Medulla oblongata (tissue), 1 donor: Measurements from ENCODE around the gene TFAP2E.

Experiments used
- DNase-seq: peaks from one replicate; pipeline ENCODE4 v3.0.0-alpha.2; 2015; ENCODE audit errors: extremely low spot score

TFAP2E gene

DNA sequence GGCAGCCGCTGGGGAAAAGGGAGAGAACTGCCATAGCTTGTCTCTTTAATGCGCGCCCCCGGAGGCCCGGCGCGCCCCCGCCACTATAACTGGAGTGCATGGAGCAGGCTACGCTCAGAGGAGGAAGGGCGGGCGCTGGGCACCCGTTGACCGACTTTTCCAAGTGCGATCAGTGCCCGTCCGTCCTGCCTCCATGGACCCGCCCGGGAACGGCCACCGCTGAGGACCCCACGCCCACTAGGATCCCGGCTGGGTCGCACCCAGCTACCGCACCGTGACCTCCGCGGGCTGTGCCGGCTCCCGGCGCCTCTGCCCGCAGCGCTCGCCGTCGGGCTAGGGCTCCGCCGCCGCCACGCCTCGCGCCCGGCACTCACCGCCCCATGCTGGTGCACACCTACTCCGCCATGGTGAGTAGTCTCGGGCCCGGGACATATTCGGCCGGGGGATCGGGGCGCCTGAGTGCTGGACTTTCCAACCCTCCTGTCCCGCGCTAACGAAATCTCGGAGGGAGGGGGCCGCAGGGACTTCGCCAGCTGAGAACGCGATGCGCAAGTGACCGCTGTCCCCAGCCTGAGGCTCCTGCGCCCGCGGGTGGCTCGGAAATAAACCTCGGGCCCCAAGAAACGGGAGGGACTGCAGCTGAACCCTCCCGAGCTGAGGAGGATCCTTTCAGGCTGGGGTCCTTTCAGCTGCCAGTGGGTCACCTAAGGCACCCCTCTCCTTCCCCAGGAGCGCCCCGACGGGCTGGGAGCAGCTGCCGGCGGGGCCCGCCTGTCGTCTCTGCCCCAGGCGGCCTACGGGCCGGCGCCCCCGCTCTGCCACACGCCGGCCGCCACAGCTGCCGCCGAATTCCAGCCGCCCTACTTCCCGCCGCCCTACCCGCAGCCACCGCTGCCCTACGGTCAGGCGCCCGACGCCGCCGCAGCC, at the start of gene TFAP2E:
TSS of gene TFAP2E (plus strand) at position 117 of the 927 bp plus-strand sequence. CDS start at position 381, 264 bp downstream.
- peak; percentile 54 for DNase-seq

GRCh38 chr1:35524106-35524505, 49.0 kb upstream of the TFAP2E start:
- no peak for DNase-seq

- no peak for DNase-seq
Measured at GRCh38 chr1:35530168-35530567, 42.9 kb upstream of the TFAP2E start.

DNA sequence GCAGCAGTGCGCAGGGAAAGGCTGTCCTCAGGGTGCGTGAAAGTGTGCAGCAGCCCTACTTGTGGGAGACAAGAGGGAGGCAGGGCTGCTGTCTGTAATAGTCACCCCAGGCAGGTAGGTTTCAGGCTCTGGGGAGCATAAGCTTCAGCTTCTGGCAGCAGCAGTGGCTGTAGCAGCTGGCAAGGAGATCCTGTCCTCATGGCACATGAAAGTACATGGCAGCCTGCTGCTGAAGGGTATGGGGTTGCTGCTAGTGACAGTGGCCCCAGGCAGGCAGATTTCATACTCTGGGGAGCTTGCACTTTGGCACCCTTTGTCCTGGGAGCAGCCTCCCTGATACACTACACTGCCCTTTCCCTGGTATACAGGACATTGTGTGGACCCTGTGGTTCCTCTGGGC, 42.2 kb upstream of the TFAP2E start:
- DNase-seq = no peak

DNA sequence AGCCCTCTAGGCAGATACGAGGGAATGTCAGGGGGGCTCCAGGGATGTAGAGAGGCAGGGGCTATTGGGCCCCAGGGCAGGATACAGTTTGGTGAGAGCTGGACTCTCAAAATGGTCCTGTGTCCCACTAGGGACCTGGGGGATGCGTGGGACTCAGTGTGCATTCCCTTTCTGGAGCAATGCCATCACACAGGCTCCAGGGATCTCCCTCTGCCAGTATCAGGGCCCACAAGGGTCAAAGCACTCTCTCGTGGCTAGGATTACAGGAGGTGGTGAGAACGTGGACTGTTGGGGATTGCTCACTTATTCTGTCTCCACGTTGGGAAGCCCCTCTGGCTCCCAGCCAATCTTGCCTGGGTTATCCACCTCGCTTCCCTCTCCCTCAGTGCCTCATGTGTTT, 41.7 kb upstream of the TFAP2E start:
- DNase-seq = no peak

DNA sequence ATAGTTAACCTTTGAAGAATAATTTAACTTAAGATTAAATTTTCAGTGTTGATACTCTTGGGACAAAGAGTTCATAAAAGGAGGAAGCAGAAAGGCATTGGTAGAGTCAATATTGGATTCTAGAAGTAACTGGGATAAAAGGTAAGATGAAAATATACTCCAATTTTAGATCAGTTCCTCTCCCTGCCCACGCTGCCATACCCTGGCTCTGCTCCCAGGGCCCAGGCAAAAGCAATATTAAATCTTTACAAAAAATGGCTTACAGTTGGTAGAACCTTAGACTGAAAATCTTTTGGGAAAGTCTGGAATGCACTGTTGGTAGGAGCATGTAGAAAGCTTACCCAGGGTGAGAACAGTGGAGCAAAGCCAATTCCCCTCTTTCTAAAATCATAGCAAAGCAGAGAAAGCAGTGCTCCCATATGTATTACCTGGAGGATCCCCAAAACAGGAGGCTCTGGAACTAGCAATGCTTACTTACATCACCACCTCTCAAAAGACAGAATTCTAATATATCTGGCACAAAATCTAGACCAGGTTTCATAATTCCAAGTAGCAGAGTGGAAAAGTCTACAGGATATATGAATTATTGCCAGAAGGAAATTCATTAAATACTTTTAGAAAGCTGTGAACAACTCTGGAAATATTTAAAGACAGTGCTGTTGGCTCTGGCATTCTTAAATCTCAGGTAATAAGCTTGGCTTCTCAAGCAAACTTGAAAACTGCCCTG, 40.5 kb upstream of the TFAP2E start:
- DNase-seq = no peak

- no peak for DNase-seq
Measured at GRCh38 chr1:35533586-35533985, 39.5 kb upstream of the TFAP2E start.

DNA sequence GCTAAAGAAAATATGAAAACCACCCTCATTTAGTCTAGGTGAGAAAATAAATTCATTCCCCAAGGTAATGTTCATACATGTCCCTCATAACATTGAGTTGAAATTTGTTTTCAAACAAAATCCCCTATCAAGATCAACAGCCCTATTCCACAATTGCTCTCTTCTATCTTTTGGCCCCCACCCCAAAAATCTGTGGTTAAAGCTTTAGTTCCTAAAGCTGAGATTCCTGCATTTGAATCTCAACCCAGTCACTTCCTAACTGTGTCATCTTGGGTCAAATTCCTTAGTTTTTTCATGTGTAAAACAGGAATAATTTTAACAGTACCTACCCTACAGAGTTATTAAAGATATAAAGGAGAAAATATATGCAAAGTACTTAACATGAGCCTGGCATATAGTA, 37.9 kb upstream of the TFAP2E start:
- DNase-seq = no peak

DNA sequence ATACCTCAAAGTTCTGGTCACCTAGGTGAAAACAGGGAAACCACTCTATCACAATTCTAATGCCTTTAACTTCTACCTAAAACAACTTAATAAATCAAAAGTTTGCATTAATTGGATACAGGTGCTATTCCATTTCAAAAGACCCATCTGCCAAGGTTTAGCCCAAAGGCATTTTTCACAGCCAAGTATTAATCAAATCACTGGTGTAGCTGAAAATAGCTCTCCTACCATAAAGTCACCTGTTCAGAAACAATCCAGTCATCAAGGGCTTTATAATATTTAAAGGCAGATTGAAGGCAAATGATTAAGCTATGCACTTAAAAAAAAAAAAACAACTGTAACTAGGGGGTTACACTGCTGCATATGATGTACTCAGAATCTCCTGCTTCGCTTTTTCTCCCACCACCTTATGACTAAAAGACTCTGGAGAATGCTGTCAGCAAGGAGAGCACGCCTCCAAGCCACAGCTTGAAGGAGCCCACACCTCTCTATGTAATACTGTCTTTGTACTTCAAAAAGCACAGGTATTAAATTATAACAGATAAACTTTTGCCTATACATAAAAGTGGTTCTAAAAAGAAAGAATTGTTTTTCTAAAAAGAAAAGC, 36.5 kb upstream of the TFAP2E start:
- no peak for DNase-seq

DNA sequence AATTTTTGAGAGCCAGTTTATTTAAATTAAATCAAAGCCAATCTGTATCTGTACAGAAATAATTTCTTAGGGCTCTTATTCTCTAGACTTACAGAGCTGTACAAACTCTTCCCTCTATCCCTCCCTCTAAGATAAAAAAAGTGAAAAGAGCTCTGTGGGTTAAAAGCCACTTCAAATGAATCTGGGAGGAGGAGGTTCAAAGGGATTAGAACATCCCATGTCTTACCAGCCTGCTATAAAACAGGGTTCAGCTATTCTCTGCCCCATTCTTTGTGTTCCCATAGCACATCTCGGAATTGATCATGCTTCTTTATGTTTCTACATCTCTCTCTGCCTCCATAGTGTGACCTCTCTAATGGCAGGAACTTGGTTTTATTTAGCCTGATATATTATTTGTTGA, 35.3 kb upstream of the TFAP2E start:
- no peak for DNase-seq

DNA sequence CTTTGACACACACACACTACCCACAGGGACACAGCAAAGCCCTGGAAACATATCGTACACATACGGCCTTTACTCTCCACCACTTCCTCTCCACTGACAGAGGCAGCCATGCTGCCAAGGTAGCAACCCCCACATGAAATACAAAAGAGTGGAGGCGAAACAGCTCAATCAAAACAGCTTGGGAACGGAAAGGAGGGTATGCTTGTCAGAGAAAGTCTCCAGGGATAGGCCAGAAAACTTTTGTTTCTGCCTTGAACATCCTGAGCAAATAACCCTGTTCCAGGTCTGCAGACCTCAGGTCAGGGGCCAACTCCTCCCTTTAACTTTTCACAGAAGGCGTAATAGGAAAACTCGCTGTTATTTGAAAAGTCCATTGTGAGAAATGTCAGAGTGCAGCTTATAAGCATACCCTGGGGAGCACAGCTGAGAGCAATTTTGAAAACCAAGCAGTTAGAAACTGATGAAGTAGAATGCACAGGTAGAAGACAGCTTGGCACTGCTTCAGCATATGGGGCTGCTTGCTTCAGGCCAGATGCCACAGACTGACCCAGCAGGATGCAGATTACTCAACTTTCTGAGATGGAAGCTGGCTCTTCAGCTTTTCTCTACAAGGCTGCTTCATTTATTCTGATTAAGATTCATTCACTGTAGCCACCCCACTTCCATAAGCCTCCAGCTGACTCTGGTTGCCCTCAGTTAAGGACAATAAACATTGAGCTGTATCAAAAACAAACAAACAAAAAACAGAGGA, 33.9 kb upstream of the TFAP2E start:
- no peak for DNase-seq

DNA sequence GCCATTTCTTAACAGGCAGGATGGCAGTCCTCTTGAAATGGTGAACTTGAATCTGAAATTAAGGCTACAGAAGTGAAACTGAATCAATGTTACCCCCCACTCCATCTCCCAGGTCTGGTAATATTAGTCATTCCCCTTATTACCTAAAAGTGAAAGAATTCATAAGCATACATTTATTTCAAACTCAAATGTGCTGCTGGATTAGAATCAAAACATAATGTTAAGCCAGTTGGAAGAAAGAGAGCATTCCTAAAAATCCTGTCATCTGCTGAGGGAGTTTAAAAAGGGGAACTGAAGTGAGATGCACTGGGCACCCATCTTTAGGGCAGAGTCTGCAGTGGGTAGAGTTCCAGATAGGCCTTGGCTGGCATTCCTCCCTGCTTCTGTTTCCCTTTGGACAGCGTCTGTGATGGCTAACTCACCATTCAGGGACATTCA, 33.3 kb upstream of the TFAP2E start:
- DNase-seq = peak; percentile 66

- peak; percentile 89 for DNase-seq
Measured at GRCh38 chr1:35544976-35545375, 28.1 kb upstream of the TFAP2E start.

DNA sequence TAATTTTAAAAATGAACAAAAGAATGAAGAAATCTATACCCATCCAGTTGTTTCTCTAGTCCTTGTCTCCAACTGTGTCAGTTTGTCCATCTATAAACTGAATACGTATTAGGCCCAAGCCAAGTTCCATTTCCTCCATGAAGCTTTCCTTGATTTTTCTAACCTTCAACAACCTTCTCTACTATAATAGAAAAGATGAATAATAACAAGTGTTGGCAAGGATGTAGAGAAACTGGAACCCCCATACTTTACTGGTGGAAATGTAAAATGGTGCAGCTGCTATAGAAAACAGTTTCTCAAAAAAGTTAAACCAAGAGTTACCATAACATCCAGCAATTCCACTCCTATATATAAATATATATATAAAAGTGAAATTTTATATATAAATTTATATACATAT, 26.5 kb upstream of the TFAP2E start:
- no peak for DNase-seq

GRCh38 chr1:35553851-35554250, 19.3 kb upstream of the TFAP2E start:
- DNase-seq = no peak

GRCh38 chr1:35554266-35555211, 18.6 kb upstream of the TFAP2E start:
- DNase-seq = no peak

GRCh38 chr1:35555212-35555584, 17.9 kb upstream of the TFAP2E start:
- DNase-seq = no peak

DNA sequence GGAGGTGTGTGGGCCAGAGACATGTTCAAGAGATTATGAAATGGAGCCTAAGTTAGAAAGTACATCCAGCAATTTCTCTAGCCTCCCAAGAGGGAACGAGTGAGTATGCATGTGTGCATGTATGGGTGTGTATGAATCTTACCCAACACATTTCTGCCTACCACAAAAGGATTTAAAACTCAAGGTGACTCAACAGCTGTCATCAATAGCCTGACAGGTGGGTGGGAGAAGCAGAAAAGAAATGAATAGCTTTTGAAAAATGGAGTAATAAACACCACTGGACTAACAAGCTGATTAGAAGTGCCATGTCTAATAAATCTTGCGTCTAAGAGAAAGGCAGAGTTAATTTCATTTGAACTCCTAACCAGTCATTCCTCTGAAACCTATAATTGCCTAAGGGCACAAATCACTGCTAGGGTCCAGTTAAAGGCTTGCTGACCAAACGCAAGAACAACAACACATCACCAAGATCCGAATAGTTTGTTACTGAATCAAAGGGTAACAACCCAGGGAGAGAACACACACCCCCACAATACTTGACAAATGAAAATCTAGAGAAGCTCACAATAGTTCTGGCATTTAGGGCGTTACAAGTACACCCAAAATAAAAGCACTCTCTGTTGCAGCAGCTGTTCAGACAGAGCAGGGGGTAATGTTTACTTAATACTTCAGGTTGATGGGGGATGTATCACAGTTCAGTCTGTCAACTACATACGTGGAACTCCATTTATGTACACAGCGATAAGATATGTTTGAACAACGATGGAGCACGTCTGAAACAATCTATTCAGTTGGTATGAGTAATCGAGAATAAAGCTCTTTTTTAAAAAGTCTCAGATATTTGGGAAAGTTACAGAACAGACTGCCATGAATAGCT, 17.3 kb upstream of the TFAP2E start:
- no peak for DNase-seq

GRCh38 chr1:35556484-35557117, 16.5 kb upstream of the TFAP2E start:
- DNase-seq = peak; percentile 30
